GM18868 (cell line): ENCODE measurements around the gene SLC38A5.

ENCODE experiments used
- ATAC-seq: cut with Tn5 transposase; IDR thresholded peaks from one replicate; pipeline ENCODE4 v1.9.1; 2021; ENCODE audit warnings: mild to moderate bottlenecking, moderate library complexity; ENCODE audit not compliant: unreplicated experiment

The SLC38A5 gene

DNA sequence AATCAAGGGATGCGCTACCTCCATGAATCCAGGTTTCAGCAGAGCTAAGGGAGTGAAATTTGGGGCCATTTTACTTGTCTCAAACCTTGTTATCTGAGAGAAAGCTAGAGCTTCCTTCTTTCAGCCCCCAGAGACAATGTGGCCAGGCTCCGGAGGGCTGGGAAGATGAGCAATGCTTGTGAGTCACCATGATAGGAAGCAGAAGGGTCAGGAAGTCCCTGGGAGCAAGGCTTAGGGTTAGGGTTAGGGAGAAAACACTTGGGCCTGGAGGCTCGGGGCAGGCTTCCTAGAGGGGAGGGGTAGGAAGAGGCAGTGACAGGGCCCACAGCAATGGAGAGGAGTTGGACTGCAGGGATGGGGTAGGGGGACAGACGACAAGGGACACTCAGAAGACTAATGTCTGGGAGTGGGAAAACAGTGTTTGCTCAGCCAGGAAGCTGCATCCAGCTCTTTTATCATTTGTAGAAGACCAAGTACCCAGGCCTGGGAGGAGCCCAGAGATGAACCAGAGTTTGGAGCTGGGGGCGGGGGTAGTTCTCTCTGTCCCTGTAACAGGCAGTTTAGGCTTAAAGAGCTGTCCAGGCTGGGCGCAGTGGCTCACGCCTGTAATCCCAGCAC, 22.3 kb upstream of the SLC38A5 start:
- no peak for ATAC-seq

DNA sequence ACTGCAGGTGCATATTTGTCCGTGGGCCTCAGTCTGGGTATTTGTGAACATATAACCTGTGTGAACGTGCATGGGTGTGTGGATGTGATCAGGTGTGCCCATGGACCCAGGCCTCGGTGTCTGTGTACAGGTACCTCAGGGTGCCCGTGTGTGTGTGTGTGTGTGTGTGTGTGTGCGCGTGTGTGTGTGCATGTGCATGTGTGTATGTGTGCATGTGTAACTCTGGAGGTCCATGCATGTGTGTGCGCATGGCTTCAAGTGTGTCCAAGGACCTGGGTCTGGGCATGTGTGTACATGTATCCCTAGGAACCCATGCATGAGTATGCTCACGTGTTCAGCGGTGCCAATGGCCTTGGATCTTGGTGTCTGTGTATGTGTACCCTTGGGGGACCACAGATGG, 21.7 kb upstream of the SLC38A5 start:
- no peak for ATAC-seq

DNA sequence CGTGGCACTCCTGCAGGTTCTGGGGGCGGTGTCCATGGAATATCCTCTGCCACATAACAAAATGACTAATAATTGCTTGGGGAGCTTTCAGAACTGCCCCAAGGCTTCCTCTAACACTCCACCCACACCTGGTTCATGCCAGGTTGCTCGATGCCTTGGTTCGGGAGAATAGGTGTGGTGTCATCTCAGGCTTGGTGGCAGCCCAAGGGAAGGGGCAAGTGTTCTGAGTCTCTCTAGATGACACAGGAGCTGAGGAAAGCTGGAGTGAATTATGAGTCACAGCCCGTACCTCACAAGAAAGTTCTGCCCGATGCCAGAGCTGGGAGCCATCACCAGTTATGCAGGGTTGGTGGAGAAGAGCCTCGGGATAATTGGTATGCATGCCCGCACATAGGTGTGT, 20.6 kb upstream of the SLC38A5 start:
- no peak for ATAC-seq

DNA sequence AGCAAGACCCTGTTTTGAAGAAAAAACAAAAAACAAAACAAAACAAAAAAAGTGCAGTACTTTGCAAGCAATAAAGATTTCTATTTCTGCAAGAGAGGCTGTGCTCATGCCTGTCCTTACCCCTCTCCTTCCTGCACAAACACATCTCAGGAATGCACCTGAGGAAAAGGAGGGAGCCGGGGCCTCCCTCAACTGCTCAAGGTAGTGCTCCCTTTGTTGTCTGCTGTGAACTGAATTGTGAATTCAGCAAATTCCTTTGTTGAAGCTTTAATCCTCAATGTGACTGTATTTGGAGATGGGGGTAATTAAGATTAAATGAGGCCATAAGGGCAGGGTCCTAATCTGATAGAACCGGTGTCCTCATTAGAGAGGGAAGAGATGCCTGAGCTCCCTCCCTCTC, 19.8 kb upstream of the SLC38A5 start:
- no peak for ATAC-seq

DNA sequence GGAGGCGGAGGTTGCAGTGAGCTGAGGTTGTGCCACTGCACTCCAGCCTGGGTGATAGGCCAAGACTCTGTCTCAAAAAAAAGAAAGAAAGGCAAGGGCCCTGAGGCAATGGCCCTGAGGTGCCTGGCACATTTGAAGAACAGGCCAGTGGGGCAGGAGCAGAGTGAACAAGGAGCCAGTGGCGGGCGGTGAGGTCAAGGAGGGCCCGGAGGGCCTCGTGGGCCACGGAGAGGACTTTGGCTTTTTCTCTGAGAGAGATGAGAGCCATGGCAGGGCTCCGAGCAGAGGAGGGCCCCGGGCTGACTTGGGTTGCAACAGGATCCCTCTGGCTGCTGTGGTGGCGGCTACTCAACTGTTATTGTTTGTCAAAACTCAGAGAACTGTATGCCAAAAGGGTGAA, 19.2 kb upstream of the SLC38A5 start:
- ATAC-seq = no peak

DNA sequence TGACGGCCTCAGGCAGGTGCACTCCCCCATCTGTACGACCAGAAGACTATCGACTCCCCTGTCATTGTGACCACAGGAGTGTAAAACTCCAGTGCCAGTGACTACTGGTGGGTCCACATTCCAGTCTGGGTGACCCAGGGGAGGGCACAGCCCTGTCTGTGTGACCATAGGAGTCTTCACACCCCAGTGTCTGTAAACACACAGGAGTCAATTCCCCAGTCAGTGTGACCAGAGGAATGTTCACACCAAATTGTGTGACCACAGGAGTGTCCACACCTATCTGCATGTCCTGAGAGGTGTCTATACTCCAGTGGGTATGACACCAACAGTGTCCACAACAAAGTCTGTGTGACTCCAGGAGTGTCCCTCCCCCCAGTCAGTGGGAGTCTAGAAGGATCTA, 18.0 kb upstream of the SLC38A5 start:
- no peak for ATAC-seq

DNA sequence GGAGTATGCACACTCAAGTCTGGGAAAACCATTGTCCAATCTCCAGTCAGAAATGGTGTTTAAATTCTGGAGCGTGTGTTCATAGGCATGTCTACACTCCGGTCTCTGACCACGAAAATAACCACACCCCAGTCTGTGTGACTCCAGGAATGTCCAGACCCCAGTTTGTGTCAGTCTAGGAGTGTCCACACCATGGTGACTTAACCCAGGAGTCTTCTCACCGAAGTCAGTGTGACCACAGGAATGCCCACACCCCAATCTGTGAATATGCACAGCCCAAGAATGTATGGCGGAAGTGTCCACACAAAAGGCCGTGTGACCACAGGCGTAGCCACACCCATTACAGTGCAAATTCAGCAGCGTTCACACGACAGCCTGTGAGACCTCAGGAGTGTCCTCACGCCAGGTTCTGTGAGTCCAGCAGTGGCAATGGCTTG, 17.3 kb upstream of the SLC38A5 start:
- no peak for ATAC-seq

DNA sequence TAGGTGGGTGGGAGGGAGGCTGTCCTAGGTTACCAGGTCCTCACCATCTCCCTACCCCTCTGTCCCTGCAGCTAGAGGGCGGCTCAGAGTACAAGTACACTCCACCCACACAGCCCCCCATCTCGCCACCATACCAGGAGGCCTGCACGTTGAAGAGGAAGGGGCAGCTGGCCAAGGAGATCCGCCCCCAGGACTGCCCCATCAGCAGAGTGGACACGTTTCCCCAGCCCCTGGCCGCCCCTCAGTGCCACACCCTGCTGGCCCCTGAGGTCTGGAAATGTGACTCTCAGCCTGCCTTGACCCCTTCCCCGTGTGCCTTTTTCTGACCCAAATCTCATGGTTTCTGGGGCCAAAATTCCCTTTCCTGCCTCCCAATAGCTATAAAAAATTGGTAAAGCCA, 12.5 kb upstream of the SLC38A5 start:
- no peak for ATAC-seq

DNA sequence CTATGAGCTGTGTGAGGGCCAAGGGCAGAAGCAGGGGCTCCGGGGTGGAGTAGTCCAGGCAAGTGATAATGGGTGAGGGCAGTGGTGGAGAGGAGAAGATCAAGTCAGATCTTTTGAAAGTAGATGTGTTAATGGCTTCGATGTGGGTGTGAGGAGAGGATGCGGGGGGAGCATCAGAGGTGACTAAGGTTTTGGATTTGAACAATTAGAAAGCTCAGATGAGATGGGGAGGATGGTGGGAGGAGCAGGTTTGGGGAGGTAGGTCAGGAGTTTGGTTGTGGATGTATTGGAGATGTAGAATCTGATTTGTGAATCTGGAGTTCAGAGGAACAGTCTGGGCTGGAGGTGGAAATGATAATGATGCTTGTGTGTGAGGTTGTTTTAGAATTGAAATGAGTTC, 10.5 kb upstream of the SLC38A5 start:
- ATAC-seq = no peak

DNA sequence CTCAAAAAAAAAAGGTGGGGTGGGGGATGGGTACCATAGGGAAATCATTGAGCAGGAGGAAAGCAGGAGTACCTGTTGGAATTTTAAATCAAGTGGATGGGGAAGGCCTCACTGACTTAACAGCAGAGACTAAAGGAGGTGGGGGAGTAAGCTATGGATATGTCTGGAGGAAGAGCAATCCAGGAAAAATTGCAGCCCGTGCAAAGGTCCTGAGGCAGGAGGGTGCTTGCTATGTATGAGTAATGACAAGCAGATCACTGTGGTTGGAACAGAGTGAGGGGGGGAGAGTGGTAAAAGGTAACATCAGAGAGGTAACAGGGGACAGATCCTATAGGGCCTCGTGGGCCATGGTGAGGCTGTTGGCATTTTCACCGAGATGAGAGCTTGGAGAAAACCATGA, 10.1 kb upstream of the SLC38A5 start:
- ATAC-seq = no peak

DNA sequence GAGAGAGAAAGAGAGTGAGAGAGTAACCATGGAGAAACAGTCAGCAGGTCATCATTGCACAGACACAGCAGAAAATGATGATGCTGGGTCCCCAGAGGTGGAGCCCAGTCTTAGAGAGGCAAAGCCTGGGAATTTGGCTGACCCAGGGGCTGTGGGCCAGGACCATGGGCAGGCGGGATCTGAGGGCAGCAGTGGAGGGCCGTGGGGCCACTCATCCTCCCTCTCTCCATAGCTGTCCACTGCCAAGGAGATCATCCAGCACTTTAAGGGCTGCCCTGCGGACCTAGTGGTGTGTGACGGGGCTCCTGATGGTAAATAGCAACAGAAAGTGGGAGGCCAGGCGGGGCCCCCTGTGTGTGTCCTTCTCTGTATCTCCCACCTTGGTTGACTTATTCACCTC, 8.7 kb upstream of the SLC38A5 start:
- no peak for ATAC-seq

DNA sequence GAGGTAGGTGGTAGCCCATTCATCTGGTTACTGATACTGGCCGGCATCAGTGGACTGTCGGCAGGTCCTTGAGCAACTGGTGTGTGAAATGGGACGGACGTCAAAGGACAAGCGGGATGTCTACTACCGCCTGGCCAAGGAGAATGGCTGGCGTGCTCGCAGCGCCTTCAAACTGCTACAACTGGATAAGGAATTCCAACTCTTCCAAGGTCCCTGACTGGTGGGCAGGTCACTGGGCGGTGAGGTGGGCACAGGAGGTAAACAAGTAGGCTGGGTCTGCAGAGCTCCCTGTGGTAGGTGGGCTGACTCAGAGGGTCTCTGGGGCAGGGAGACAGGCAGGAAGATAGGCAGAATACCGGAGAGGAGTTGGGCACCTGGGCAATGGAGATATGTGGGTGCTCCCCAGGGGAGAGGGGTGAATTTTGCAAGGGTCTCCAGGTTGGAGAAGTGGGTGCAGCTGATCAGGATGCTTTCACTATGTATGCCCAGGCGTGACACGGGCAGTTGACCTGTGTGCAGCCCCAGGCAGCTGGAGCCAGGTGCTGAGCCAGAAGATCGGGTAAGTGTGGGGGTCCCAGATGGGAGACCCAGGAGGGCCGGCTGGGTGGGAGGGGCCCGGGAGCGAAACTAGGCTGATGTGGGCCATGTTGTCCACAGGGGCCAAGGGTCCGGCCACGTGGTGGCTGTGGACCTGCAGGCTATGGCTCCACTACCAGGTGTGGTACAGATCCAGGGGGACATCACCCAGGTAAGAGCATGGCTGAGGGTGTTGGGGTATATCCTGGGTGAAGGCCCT, 8.1 kb upstream of the SLC38A5 start:
- ATAC-seq = no peak

DNA sequence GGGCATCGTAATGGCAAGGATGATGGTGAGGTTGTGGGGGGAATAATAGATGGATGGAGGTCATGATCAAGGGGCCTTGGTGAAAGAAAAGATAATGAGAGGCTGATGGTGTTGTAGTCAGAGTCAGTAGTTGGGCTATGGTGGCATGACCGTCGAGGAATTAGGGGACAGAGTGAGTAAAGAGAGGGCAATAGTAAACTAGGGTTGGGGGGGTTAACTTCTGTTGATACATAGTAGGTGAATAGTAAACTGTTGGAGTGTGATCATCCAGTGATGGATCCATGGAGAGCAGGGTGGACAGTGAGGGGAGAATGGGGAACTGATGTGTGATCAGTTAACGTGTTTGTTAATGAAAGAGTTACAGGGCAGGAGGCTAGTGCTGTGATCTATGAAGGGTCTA, 6.9 kb upstream of the SLC38A5 start:
- no peak for ATAC-seq

DNA sequence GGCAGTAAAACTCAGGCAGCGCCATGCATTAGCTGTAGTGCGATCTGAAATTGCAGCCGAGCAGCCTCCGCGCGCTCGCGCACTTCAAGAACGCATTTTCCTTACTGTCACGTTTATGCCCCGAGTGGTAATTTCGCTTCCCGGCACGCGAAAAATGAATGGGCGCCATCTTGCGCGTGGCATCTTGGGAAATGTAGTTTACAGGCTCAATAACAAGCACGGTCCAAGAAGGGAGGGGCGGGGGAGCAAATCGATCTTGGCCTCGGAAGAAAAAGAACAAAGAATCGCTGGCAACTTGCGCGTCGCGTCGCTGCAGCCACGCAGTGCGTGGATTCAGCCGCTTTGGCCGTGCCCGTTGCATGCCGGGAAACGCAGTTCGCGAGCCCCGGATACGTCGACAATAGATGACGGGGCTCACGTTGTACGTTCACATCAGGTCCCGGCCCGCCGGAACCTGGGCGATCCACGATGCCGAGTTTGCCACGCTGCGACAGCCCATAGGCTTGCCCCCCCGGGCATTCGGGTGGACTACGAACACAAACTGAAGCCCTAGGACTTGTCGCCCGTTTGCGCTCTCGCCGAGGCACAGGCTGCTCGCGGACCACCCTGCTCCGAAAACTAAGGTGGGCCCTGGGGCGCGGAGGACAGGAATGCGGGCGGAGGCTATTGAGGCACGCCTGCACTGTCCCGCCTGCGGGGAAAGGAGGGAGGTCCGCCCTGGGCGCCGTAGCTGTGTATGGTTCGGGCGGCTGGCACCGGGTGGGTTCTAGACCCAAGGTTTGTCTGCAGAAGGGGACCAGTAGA, 5.9 kb upstream of the SLC38A5 start, which contains the start of gene FTSJ1:
Gene FTSJ1 (plus strand): TSS at position 426 of the 804 bp plus-strand sequence. CDS start 1,849 bp downstream, outside the sequence.
- ATAC-seq = peak; percentile 94

DNA sequence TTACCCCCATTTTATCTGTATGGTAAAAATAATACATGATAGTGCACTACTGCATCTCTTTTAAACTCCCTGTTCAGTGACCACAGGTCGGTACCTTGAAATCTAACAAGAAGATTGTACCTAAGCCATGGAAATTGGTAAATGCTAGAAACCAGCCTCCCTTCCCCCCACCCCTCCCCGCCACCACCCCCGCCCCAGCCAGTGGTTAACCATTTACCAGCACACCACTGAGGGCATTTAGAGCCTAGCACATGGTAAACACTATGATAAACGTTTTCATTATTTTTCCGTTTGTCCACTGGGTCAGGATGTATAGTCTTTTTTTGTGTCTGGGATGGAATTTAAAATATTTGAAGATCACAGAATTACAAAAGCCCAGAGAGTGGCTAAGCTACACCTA, 5.2 kb upstream of the SLC38A5 start:
- ATAC-seq = no peak

DNA sequence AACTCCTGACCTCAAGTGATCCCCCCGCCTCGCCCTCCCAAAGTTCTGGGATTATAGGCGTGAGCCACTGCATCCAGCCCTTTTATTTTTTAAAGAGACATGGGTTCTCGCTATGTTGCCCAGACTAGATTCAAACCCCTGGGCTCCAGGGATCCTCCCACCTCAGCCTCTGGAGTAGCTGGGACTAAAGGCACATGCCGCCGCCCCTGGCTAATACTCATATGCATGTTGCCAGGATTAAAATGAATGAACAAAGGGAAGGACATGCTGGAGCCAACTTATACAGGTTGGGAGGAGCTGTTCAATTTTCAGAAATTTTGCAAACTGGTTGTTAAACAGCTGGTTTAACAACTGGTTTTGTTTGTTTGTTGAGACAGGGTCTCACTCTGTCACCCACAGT, 4.5 kb upstream of the SLC38A5 start:
- no peak for ATAC-seq

DNA sequence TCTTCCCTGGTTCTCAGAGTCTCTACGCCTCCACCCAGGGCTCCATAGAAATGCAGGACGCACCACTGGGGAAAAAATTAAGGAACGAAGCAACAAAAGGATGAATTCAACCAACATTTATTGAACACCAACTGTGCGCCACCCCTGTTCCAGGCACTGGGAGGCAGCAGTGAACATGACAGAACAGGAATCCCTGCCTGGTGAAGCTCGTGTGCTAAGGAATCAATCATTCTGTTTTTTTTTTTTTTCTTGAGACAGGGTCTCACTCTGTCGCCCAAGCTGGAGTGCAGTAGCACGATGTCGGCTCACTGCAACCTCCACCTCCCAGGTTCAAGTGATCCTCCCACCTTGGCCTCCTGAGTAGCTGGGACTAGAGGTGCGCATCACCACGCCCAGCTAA, 4.1 kb upstream of the SLC38A5 start:
- no peak for ATAC-seq

DNA sequence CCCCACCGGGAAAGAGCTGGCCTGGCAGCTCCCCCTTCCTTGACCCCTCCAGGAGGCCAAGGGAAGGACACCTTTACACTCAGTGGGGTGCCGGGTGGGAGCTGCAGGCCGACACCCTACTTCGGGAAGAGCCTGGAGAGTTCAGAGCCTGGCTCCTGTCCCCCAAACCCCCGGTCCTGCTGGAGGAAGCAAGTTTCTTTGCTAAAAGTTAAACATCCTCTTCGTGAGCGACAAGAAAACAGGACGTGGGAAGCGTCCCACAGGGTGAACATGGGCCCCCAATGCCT, 3.6 kb upstream of the SLC38A5 start:
- no peak for ATAC-seq

DNA sequence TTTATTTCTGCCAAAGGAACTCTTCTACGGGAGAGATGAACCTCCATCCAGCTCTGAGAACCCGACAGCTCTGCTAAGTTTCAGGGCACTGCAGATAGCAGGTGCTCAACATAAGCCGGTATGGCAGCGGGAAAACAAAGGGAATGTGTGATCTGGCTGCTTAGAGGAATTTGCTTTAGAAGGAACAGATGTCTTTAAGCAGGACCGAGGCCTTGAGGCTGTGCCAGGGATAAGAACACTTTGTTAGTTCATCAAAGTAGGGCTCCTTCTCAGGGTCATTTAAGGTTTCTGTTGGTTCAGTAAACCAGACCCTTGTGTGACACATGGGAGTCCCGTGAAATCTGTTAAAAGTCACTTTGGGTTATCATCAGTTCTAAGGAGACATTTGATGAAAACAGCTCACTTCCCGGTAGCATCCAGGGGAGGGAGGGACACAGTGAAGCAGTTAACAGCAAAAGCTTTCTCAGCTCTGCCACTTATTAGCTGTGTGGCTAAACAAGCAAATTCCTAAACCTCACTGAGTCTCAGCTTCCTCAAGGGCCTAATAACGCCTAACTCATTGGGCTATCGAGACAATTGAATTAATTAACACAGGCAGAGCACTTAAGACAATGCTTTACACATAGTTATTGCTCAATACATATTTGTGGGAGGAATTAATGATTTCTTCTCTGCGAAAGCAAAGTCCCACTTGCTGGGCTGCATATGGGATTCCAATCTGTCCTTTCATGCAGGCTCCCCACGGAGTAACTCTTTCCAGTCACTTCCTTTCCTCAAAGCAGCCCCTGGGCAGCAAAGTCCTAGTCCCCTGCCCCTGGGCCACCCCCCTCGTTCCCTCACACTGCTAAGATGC, 3.0 kb upstream of the SLC38A5 start:
- ATAC-seq = no peak

DNA sequence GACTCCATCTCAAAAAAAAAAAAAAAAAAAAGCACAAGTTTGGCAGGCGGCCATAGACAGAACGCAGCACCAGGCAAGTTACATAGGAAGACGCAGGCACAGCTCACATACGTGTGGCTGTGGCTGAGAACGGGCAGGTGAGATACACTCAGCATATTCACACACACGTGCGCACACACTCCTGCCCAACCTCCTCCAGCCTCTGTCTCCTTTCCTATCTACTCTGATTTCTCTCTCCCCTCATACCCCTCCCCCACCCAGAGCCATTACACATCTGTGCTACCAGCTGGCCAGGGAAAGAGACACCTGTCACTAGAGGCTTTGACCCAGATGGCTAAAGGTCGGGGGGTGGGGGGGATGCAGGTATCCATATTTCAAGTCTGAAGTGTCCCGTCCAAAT, 2.2 kb upstream of the SLC38A5 start:
- no peak for ATAC-seq

DNA sequence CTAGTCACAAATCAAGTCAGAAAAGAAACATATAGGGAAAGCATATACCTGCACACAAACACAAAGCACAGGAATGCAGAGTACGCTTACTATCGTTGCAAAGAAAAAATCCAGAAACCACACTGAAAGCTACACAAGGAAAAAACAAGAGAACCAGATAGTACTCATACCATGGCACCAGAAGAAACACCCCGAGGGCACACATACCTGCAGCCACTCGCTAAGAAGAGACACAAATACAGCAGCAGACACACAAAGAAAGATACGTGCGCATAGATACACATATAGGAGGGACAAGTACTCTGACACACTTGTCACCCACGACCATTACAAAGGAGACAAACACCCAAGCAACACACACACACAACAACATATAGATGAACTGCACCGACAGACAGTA, 1.4 kb upstream of the SLC38A5 start:
- ATAC-seq = no peak
